Upper lobe of right lung (tissue), 1 donor: ENCODE measurements around the gene MYOZ3. TPM values are rescaled to one million over a fixed set of nuclear protein-coding genes. Genes with fewer than 3 reads are reported as not detected.

Source experiments
- ATAC-seq: fragments of 200-7000 bp; cut with Tn5 transposase; one replicate; pipeline ENCODE4 v1.9.1; 2020; ENCODE audit warnings: mild to moderate bottlenecking, moderate library complexity
- DNase-seq: peaks from one replicate; pipeline ENCODE4 v3.0.0-alpha.2; 2020
- H3K27ac ChIP-seq: fragments of 200-600 bp; one replicate; pipeline ENCODE4 v1.8.0; 2022
- H3K27me3 ChIP-seq: fragments of 200-600 bp; one replicate; pipeline ENCODE4 v1.8.0; 2022; ENCODE audit warnings: mild to moderate bottlenecking
- H3K36me3 ChIP-seq: fragments of 200-600 bp; one replicate; pipeline ENCODE4 v1.8.0; 2022
- H3K4me1 ChIP-seq: fragments of 200-600 bp; one replicate; pipeline ENCODE4 v1.8.0; 2022
- H3K4me3 ChIP-seq: fragments of 200-600 bp; one replicate; pipeline ENCODE4 v1.8.0; 2022; ENCODE audit warnings: mild to moderate bottlenecking
- H3K9me3 ChIP-seq: fragments of 200-600 bp; one replicate; pipeline ENCODE4 v1.8.0; 2022
- intact Hi-C: fragments of 100-400 bp; cut with DNase I; formaldehyde crosslinking; loops from one replicate; pipeline ENCODE4 v1.11.0; 2022
- total RNA-seq: library from RNA; stranded (reverse); fragmentation: NEBNext Ultra II Directional; extraction: Animal tissue kit (Norgen Biotek cat#: 25700); gene quantifications from one replicate; pipeline ENCODE4 v1.2.1, GENCODE V29; 2021
- TF ChIP-seq, protein P1 (sequence below): fragments of 200-600 bp; IDR thresholded peaks from one replicate; pipeline ENCODE4 v1.8.0; 2022; ENCODE audit warnings: antibody characterized with exemption
- donor health status: DM: no; HTN: yes; CAD: no; lungs with severe emphysema.

MYOZ3 gene
- total RNA-seq, 1 donor from 2014 or later, result 1.7 TPM

DNA sequence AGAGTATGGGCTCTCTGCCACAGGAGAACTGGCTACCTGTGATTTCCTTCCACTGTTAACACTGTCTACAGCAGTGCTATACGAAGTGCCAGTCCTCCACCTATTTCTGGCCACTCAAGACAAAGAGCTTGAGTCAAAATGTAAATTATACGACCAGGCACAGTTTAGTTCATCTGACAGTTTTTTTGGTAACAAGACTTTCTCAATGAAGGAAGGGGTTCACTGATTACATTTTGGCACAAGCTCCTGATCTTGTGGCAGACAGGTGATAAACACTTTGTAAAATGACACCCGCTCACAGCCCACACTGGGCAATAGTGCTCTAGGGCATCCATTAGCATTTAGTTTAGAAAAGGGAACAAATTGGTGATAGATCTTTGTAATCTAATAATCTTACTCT is 31.2 kb downstream of the MYOZ3 start:
- no peak for ATAC-seq
- no peak overlapping the region for H3K4me3 ChIP-seq
- no peaks in the 10 kb centered on the region for H3K27me3 ChIP-seq
- no peak overlapping the region for H3K27ac ChIP-seq
- TF ChIP-seq, protein P1, sequence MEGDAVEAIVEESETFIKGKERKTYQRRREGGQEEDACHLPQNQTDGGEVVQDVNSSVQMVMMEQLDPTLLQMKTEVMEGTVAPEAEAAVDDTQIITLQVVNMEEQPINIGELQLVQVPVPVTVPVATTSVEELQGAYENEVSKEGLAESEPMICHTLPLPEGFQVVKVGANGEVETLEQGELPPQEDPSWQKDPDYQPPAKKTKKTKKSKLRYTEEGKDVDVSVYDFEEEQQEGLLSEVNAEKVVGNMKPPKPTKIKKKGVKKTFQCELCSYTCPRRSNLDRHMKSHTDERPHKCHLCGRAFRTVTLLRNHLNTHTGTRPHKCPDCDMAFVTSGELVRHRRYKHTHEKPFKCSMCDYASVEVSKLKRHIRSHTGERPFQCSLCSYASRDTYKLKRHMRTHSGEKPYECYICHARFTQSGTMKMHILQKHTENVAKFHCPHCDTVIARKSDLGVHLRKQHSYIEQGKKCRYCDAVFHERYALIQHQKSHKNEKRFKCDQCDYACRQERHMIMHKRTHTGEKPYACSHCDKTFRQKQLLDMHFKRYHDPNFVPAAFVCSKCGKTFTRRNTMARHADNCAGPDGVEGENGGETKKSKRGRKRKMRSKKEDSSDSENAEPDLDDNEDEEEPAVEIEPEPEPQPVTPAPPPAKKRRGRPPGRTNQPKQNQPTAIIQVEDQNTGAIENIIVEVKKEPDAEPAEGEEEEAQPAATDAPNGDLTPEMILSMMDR, result no peak
- no peak for DNase-seq
- peaks cover 74% of the 10 kb centered on the region for H3K36me3 ChIP-seq
- intact Hi-C loops, result no loop called here
- H3K4me1 ChIP-seq, result no peaks in the 10 kb centered on the region
- no peaks in the 10 kb centered on the region for H3K9me3 ChIP-seq

DNA sequence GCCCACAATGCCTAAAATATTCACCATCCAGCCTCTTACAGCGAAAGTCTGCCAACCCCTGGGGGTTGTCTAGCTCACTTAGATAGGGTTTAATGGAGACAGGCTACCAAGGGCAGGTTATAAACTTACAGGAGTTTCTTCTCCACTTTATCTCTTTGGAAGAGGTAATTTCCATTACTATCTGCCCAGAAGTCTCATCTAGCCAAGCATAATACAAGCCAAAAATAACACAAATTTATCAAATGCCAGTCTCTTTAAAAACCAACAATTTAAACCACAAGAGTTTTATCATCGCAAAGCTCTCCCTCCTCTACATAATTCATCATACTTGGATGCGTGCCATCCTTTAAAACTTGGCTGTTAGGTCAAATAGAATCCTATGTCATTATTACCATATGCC is 33.6 kb downstream of the MYOZ3 start:
- Histone ChIP-seq H3K4me3 (no peak overlapping the region), H3K4me1 (peaks cover 5% of the 10 kb centered on the region), H3K27ac (no peak overlapping the region), H3K27me3 (no peaks in the 10 kb centered on the region), H3K36me3 (peaks cover 95% of the 10 kb centered on the region), H3K9me3 (no peaks in the 10 kb centered on the region)
- intact Hi-C loops, result no loop called here
- ATAC-seq, result no peak
- no peak for DNase-seq
- TF ChIP-seq, protein P1, result no peak

DNA sequence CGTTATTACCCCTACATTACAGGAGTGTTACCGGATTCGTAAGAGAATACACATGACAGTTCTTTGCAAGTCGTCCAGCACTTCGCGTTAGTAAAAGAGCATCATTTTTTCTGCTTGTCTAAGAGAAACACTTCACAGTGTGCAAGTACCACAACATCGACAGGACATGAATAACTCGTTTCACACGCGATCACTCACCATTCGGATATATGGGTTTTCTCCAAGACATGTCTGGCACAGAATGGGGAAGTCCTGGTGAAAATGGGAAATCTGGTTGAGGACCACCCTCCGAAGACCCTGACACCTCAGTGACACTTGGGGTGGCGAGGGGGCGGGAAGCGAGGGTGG is 39.2 kb downstream of the MYOZ3 start:
- Histone ChIP-seq H3K27ac (peak overlapping the region; percentile 95), H3K9me3 (no peaks in the 10 kb centered on the region), H3K4me1 (peaks cover 9% of the 10 kb centered on the region), H3K4me3 (peak overlapping the region; percentile 87), H3K27me3 (no peaks in the 10 kb centered on the region), H3K36me3 (peaks cover 41% of the 10 kb centered on the region)
- TF ChIP-seq, protein P1, result no peak
- intact Hi-C loops, result no loop called here
- no peak for DNase-seq
- no peak for ATAC-seq

DNA sequence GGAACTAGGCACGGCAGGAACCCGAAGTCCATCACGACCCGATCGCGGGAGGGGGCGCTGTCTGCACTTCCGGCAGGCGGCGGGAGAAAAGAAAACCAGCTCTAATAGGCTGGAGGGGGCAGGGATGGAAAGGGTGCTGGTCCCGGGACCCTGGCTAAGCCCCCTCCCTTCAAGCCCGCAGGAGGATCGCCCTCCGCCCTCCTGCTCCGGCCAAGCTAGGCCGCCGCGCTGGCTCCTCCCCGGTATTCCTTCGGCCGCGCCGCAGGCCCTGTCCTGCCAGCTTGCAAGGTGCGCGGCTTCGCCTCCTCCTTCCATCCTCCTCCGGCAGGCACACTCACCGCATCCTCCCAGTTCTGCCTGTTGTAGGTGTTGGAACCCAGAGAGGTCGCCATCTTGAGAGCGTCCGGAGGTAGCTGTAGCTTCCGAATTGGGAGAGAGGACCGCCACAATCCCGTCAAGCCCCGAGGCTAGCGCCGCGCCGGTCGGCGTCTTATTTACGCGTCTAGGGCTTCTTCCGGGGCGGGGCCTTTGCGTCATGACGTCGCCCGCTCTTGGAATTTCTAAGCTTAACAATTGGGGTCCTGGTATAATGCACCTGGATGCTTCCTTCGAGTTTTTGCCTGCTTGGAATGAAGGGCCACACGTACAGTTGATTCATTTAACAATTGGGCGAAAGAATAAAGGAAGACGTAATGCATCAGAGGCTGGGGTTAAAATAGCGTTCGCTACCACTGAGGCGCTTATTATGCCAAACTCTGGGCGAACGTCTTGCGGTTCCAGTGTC is 39.7 kb downstream of the MYOZ3 start, which contains the start of gene RBM22:
Gene RBM22 (minus strand): TSS at position 469 of the 784 bp plus-strand sequence. CDS start 77 bp downstream, at position 392.
- Histone ChIP-seq H3K9me3 (no peaks in the 10 kb centered on the region), H3K27me3 (no peaks in the 10 kb centered on the region), H3K4me1 (peaks cover 9% of the 10 kb centered on the region), H3K27ac (peak within 1 kb of the TSS; percentile 95), H3K36me3 (peaks cover 36% of the 10 kb centered on the region), H3K4me3 (peak within 1 kb of the TSS; percentile 87)
- ATAC-seq (peak; percentile 99), DNase-seq (peak; percentile 96)
- TF ChIP-seq, protein P1, result peak; percentile 64
- intact Hi-C loops, result no loop called here

DNA sequence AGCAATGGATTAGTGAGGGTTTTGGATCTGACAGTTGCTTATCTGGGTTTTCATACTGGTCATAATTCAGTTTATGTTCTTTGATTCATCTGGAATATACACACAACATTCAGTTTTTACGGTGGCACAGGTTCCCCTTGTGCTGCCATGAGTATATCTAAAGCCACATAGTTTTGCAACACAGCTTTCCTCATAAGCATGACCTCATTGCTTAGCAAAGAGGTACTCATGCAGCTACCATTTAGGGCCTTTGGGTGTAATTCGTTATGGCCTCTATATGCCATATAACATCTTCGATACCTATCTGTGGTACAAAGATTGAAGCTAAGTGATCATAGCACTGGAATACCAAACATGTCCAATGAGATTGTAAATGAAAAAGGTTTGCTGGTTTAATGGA is 42.7 kb downstream of the MYOZ3 start:
- ATAC-seq (no peak), DNase-seq (no peak)
- peaks cover 9% of the 10 kb centered on the region for H3K4me1 ChIP-seq
- TF ChIP-seq, protein P1, result no peak
- H3K4me3 ChIP-seq, result no peak overlapping the region
- H3K36me3 ChIP-seq, result peaks cover 23% of the 10 kb centered on the region
- intact Hi-C loops, result no loop called here
- H3K27ac ChIP-seq, result no peak overlapping the region
- no peaks in the 10 kb centered on the region for H3K9me3 ChIP-seq
- no peaks in the 10 kb centered on the region for H3K27me3 ChIP-seq
